HepG2 (cell line): ENCODE measurements around the gene NGF. TPM values are rescaled to one million over a fixed set of nuclear protein-coding genes. Genes with fewer than 3 reads are reported as not detected.
"Not testable (repeated sequence)": the region's sequence is repeated elsewhere in the genome, so short reads cannot be mapped to it uniquely, and the experiment has no call there.

ENCODE experiments used
- ATAC-seq: fragments of 200-7000 bp; cut with Tn5 transposase; 3 replicates; pipeline ENCODE4 v1.9.1; 2020; ENCODE audit warnings: mild to moderate bottlenecking, moderate library complexity
- Bru-seq: library from RNA; stranded (reverse); fragments of 400-500 nt; gene quantifications from one replicate; lab custom pipeline; 2021; lab: Mats Ljungman, UMichigan
- BruChase-seq, 2 experiments: library from RNA; stranded (reverse); fragments of 400-500 nt; gene quantifications; one replicate each; lab custom pipeline; 2021; lab: Mats Ljungman, UMichigan
- BruUV-seq: library from RNA; stranded (reverse); fragments of 400-500 nt; replicated peaks from 2 replicates; lab custom pipeline; 2021; lab: Mats Ljungman, UMichigan
- CTCF ChIA-PET: fragments of 300-600 bp; formaldehyde crosslinking; extraction: SDS; loops from one replicate; lab custom pipeline; 2021; ENCODE audit warnings: low total read pairs, inconsistent platforms, low intra/inter-chr PET ratio; lab: Yijun Ruan, JAX
- POLR2A ChIA-PET: fragments of 350-600 bp; sonication (Branson Sonifier 250); formaldehyde crosslinking; loops from one replicate; lab custom pipeline; 2020; ENCODE audit warnings: antibody characterized with exemption, inconsistent platforms; lab: Yijun Ruan, JAX
- DNase-seq: peaks from one replicate; pipeline ENCODE4 v3.0.0-alpha.2; 2015; ENCODE audit warnings: low spot score
- FAIRE-seq: peaks from 3 replicates; lab custom pipeline; 2011; peaks lifted over from hg19 to GRCh38; lab: Jason Lieb, UNC
- H2AFZ ChIP-seq: one replicate; pipeline ENCODE4 v1.6.1; 2011; ENCODE audit warnings: low read length, inconsistent platforms
- H3K27ac ChIP-seq: fragments of 300-600 bp; 3 replicates; pipeline ENCODE4 v1.8.0; 2011; ENCODE audit warnings: mixed run types, mild to moderate bottlenecking, mixed read lengths, low read length, inconsistent platforms; ENCODE audit not compliant: insufficient read depth; ENCODE audit errors: extremely low read length
- H3K27me3 ChIP-seq, 2 experiments: fragments of 200-600 bp in 1 of 2; 2 replicates in 1 of 2; 3 replicates in 1 of 2; pipeline versions ENCODE4 v1.6.0 to v1.8.0; 2011; ENCODE audit warnings: low read length in 2 of 2, mild to moderate bottlenecking in 2 of 2, moderate library complexity in 2 of 2, inconsistent platforms in 1 of 2; ENCODE audit not compliant: insufficient read depth in 2 of 2, control insufficient read depth in 1 of 2
- H3K36me3 ChIP-seq, 2 experiments: fragments of 200-600 bp in 1 of 2; replicated peaks in 1 of 2; 2 replicates in 1 of 2; 3 replicates in 1 of 2; pipeline versions ENCODE4 v1.5.1 to v1.8.0; 2011; ENCODE audit warnings: low read length in 2 of 2, inconsistent platforms in 1 of 2; ENCODE audit not compliant: insufficient read depth in 2 of 2, control insufficient read depth in 1 of 2
- H3K4me1 ChIP-seq: 2 replicates; pipeline ENCODE4 v1.5.1; 2012; ENCODE audit warnings: low read length, inconsistent platforms; ENCODE audit not compliant: insufficient read depth
- H3K4me2 ChIP-seq: 2 replicates; pipeline ENCODE4 v1.6.0; 2011; ENCODE audit warnings: low read depth, low read length, inconsistent platforms
- H3K4me3 ChIP-seq, 3 experiments: fragments of 200-600 bp in 1 of 3; sonication (generic), shearing (Covaris generic) in 1 of 3; replicated peaks in 1 of 3; 2 replicates each; pipeline ENCODE4 v1.5.1; 2011 to 2016; ENCODE audit warnings: low read length in 3 of 3, inconsistent platforms in 2 of 3, low read depth in 2 of 3, mild to moderate bottlenecking in 2 of 3, control low read depth in 1 of 3, mixed read lengths in 1 of 3; ENCODE audit not compliant: insufficient read depth in 1 of 3
- H3K79me2 ChIP-seq: one replicate; pipeline ENCODE4 v1.6.1; 2011; ENCODE audit warnings: low read length, inconsistent platforms; ENCODE audit not compliant: insufficient read depth
- H3K9ac ChIP-seq: 2 replicates; pipeline ENCODE4 v1.6.0; 2011; ENCODE audit warnings: mild to moderate bottlenecking, low read depth, low read length, inconsistent platforms; ENCODE audit not compliant: insufficient read depth
- H3K9me3 ChIP-seq: 2 replicates; pipeline ENCODE4 v1.5.1; 2012; ENCODE audit warnings: mild to moderate bottlenecking, low read length
- H4K20me1 ChIP-seq: 2 replicates; pipeline ENCODE4 v1.6.0; 2011; ENCODE audit warnings: inconsistent platforms, mild to moderate bottlenecking, low read length, moderate library complexity; ENCODE audit not compliant: insufficient read depth
- DNMT1 ChIP-seq: sonication (generic); formaldehyde crosslinking; IDR thresholded peaks from 2 replicates; pipeline ENCODE4 v1.5.1; 2020; ENCODE audit warnings: mild to moderate bottlenecking, missing genetic modification reagents
- EP300 ChIP-seq, 3 experiments: sonication (generic) in 1 of 3; formaldehyde crosslinking in 1 of 3; IDR thresholded peaks; 2 replicates each; pipeline versions ENCODE4 v1.5.1 to v1.6.1; 2011 to 2020; ENCODE audit warnings: low read depth in 2 of 3, low read length in 2 of 3, borderline replicate concordance in 1 of 3, improper control_type of control experiment in 1 of 3, mild to moderate bottlenecking in 1 of 3, missing genetic modification reagents in 1 of 3, moderate library complexity in 1 of 3
- IKZF1 ChIP-seq: fragments of 450-650 bp; IDR thresholded peaks from 2 replicates; pipeline ENCODE4 v1.7.1; 2016
- ZNF256 ChIP-seq: sonication (generic); formaldehyde crosslinking; conservative IDR thresholded peaks from 2 replicates; pipeline ENCODE4 v1.4.0; 2020; ENCODE audit warnings: missing genetic modification reagents
- WGBS: methylation state at CpG from one replicate; pipeline ENCODE4 v1.1.6; 2017; ENCODE audit warnings: low lambda C conversion rate; 5-methylcytosine and 5-hydroxymethylcytosine counted together
- in situ Hi-C: cut with HindIII; loops from 2 replicates; pipeline ENCODE4 v1.10.0; 2017; ENCODE audit warnings: low pct_unique_long_range_greater_than_20kb; ENCODE audit not compliant: extremely low pct_ligation_motif_present
- intact Hi-C: fragments of 100-400 bp; cut with micrococcal nuclease; formaldehyde crosslinking; loops from one replicate; pipeline ENCODE4 v1.10.0; 2022; ENCODE audit not compliant: unreplicated experiment
- long read RNA-seq, 2 experiments: library from RNA in 1 of 2; library from polyadenylated mRNA in 1 of 2; stranded (forward) in 1 of 2; unstranded in 1 of 2; transcript quantifications; one replicate each; pipeline ENCODE4 v2.0.0, GENCODE V29; 2019 to 2022
- polyA minus RNA-seq, 3 experiments: library from RNA; depleted of rRNA, polyadenylated mRNA; stranded (reverse); fragments of >200 nt; gene quantifications; 2 replicates each; pipeline ENCODE4 v1.2.3, GENCODE V29; 2011; ENCODE audit warnings: low replicate concordance in 1 of 3
- polyA plus RNA-seq, 8 experiments: library from polyadenylated mRNA; depleted of rRNA in 3 of 8; stranded (reverse) in 7 of 8; unstranded in 1 of 8; fragments of >200 nt; fragmentation: Illumina TruSeq in 4 of 8; extraction: Trizol in 4 of 8; gene quantifications; 2 replicates each; pipeline versions ENCODE4 v1.2.1 to v1.2.3, GENCODE V29; 2011 to 2016; ENCODE audit warnings: low read depth in 4 of 8, missing spikeins in 1 of 8, mixed read lengths in 1 of 8; ENCODE audit not compliant: insufficient read depth in 1 of 8
- total RNA-seq, 5 experiments: library from RNA; depleted of rRNA; stranded (reverse); fragments of >200 nt; fragmentation: Illumina TruSeq; extraction: Trizol; gene quantifications; 2 replicates each; pipeline ENCODE4 v1.2.3, GENCODE V29; 2016; ENCODE audit warnings: low read depth in 1 of 5
- TF ChIP-seq, protein P1 (sequence below): sonication (generic); formaldehyde crosslinking; IDR thresholded peaks from 2 replicates; pipeline ENCODE4 v1.4.0; 2020; ENCODE audit warnings: mild to moderate bottlenecking, missing genetic modification reagents

The NGF gene
- total RNA-seq (2016; rRNA removed; fragmentation: Illumina TruSeq; extraction: Trizol) (not detected in 2 replicates), polyA plus RNA-seq (2011; rRNA removed) (not detected in 2 replicates), polyA minus RNA-seq (2011; rRNA and poly(A)+ RNA removed; ENCODE audit: low replicate concordance) (not detected in 2 replicates), Bru-seq, nascent RNA (not detected), BruChase-seq, experiment 1, labeled RNA remaining after a 6-hour chase (percentile 2 among the genes with signal in this experiment), BruChase-seq, experiment 2, labeled RNA remaining after a 2-hour chase (not detected)
- total RNA-seq (2016; cell fraction: cytosol; rRNA removed; fragmentation: Illumina TruSeq; extraction: Trizol; ENCODE audit: low read depth) = not detected in 2 replicates
- not detected in 2 replicates for total RNA-seq (2016; cell fraction: insoluble cytoplasmic fraction; rRNA removed; fragmentation: Illumina TruSeq; extraction: Trizol)
- not detected in 2 replicates for total RNA-seq (2016; cell fraction: membrane; rRNA removed; fragmentation: Illumina TruSeq; extraction: Trizol)
- total RNA-seq (2016; cell fraction: nucleus; rRNA removed; fragmentation: Illumina TruSeq; extraction: Trizol) = not detected in 2 replicates
- not detected in 2 replicates for polyA plus RNA-seq (2011; cell fraction: cytosol; rRNA removed)
- not detected in 2 replicates for polyA plus RNA-seq (2011; cell fraction: nucleus; rRNA removed)
- polyA plus RNA-seq (2012) = not detected in 2 replicates
- not detected in 2 replicates for polyA plus RNA-seq (2016; cell fraction: cytosol; fragmentation: Illumina TruSeq; extraction: Trizol; ENCODE audit: low read depth)
- polyA plus RNA-seq (2016; cell fraction: insoluble cytoplasmic fraction; fragmentation: Illumina TruSeq; extraction: Trizol; ENCODE audit: low read depth) = not detected in 2 replicates
- not detected in 2 replicates for polyA plus RNA-seq (2016; cell fraction: membrane; fragmentation: Illumina TruSeq; extraction: Trizol; ENCODE audit: low read depth)
- not detected in 2 replicates for polyA plus RNA-seq (2016; cell fraction: nucleus; fragmentation: Illumina TruSeq; extraction: Trizol; ENCODE audit: insufficient read depth, low read depth)
- polyA minus RNA-seq (2011; cell fraction: cytosol; rRNA and poly(A)+ RNA removed) = not detected in 2 replicates
- polyA minus RNA-seq (2011; cell fraction: nucleus; rRNA and poly(A)+ RNA removed) = not detected in 2 replicates
- long read RNA-seq, experiment 1 = 0 reads
- long read RNA-seq, experiment 2 = 0 reads

GRCh38 chr1:115337633-115338456 is at the start of gene NGF:
TSS of gene NGF (minus strand) at chr1:115338249. CDS start at chr1:115286795, 51,454 bp downstream.
- Histone ChIP-seq H3K27me3 (0 out of 5 replicates have a peak, but pooled peaks cover 0 to 2% of the 10 kb centered on the region in 2 experiments), H3K4me3 (no peak within 1 kb of the TSS), H3K27ac (no peak within 1 kb of the TSS), H2AFZ (no peak within 1 kb of the TSS), H4K20me1 (no peaks in the 10 kb centered on the region), H3K9ac (no peak within 1 kb of the TSS), H3K4me1 (no peaks in the 10 kb centered on the region), H3K9me3 (no peaks in the 10 kb centered on the region), H3K79me2 (no peaks in the 10 kb centered on the region)
- DNase-seq (no peak), ATAC-seq (no peak), FAIRE-seq (no peak)
- CTCF ChIA-PET = no interaction called here
- POLR2A ChIA-PET = no interaction called here
- 40% methylated on average over 49 of the region's 69 CpGs for WGBS
- intact Hi-C loops (no loop called here), in situ Hi-C loops (no loop called here)
- BruUV-seq = no TSS peak
- TF ChIP-seq, protein P1, sequence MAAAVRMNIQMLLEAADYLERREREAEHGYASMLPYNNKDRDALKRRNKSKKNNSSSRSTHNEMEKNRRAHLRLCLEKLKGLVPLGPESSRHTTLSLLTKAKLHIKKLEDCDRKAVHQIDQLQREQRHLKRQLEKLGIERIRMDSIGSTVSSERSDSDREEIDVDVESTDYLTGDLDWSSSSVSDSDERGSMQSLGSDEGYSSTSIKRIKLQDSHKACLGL (CRISPR knock-in tag) = no peak
- TF ChIP-seq IKZF1 (no peak), DNMT1 (CRISPR knock-in tag) (no peak), EP300 (IDR thresholded peaks at IDR 0.05; ENCODE audit: low read depth in 2 of 2, low read length in 2 of 2) (no peak), EP300 (CRISPR knock-in tag; IDR thresholded peaks at IDR 0.05; ENCODE audit: borderline replicate concordance) (no peak), ZNF256 (CRISPR knock-in tag) (no peak)
- TF ChIP-seq, all 625 proteins: peak for 0
- Histone ChIP-seq H3K4me2 (no peak within 1 kb of the TSS), H3K36me3 (no peaks in the 10 kb centered on the region)

DNA sequence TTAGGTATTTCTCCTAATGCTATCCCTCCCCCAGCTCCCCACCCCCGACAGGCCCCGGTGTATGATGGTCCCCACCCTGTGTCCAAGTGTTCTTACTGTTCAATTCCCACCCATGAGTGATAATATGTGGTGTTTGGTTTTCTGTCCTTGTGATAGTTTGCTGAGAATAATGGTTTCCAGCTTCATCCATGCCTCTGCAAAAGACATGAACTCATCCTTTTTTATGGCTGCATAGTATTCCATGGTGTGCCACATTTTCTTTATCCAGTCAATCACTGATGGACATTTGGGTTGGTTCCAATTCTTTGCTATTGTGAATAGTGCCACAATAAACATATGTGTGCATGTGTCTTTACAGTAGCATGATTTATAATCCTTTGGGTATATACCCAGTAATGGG is 45.4 kb upstream of the NGF start:
- H3K79me2 ChIP-seq, in situ Hi-C loops: not testable (repeated sequence)

More for the DNA sequence above, 45.4 kb upstream of the NGF start:
- FAIRE-seq, CTCF ChIA-PET, POLR2A ChIA-PET, ATAC-seq, H3K4me1 ChIP-seq, H4K20me1 ChIP-seq, BruUV-seq, H3K4me3 ChIP-seq, DNase-seq, H3K36me3 ChIP-seq, H3K27me3 ChIP-seq, H2AFZ ChIP-seq, H3K9me3 ChIP-seq, intact Hi-C loops, H3K4me2 ChIP-seq, H3K9ac ChIP-seq, H3K27ac ChIP-seq: not testable (repeated sequence)
- 19% methylated on average over 2 of the region's 2 CpGs for WGBS
